CD4-positive, alpha-beta T cell treated with Interleukin-10 for 1 hour (primary cell): ENCODE measurements around the gene NDST1.
"Not testable (repeated sequence)": the region's sequence is repeated elsewhere in the genome, so short reads cannot be mapped to it uniquely, and the experiment has no call there.

Experiments
- DNase-seq: peaks from one replicate; pipeline ENCODE4 v3.0.0-alpha.2; 2020

NDST1 gene

DNA sequence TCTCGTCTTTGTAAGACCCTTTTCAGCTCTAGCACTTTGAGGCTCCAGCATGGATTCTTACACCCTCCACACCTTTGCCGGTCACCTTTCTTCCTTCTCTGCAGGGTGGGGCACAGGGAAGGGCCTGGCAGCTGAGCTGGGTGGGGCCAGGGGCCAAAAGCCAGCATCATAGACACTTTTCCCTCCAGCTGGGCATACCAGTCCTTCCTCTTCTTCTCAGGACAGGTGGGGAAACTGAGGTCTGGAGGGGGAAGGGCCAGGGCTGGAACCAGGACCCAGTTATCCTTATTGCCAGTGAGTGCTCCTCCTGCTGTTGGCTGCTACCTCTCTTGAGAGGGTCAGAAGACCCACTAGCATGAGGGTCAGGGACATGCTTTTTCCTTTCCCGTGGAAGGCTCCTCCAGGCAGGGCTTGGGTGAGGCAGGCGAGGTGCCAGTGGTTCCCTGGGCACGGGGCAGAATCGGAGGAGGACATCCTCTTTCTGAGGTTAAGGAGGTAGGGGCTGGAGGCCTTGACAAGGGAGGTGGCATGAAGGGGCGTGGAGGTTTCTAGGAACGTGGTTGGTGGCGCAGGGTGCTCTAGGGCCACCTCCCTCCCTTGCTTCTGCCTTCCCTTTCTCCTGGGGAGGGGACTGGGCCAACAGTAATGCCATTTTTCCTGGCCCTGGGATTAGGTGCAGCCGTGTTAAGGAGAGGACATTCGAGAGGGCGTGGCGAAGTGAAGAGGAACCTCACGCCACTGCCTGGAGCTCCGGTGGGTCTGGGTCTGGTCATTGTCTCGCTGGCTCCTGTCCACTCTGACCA lies at the start of gene NDST1:
NDST1 (plus strand) TSS at position 658 of the 803 bp plus-strand sequence. CDS start 13,124 bp downstream, outside the sequence.
- no peak for DNase-seq

DNA sequence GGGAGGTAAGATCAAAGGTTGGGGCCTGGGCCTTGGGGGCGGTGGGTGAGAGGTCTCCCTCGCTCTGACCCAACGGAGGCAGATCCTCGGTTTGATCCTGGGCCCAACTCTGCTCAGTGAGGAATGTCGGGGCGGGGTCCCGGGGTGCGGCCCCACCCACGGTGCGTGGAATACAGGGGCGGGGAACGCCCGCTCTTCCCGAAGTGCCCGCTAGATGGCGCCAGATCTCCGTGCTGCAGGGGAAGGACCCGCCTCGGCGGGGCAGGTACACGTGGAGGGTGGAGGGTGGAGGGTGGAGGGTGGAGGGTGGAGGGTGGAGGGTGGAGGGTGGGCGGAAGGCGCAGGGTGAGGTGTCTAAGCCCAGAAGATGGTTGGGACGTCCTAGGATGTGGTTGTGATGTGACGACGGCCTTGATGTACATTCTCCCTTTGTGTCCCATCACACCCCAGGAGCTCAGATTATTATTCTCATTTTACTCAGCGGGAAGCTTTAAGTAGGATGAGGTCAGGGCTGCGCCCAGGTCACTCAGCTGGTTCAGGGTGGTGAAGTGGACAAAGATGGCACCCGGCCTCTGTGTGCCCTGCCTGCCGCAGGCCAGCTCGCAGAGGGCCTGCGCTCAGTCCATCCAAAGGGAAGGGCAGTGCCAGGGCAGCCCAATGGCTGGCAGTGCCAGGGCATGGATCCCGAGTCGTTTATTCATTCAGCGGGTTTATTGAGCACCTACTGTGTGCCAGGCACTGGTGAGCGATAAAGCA lies 49.0 kb upstream of the NDST1 start:
- DNase-seq: peak; percentile 87

DNA sequence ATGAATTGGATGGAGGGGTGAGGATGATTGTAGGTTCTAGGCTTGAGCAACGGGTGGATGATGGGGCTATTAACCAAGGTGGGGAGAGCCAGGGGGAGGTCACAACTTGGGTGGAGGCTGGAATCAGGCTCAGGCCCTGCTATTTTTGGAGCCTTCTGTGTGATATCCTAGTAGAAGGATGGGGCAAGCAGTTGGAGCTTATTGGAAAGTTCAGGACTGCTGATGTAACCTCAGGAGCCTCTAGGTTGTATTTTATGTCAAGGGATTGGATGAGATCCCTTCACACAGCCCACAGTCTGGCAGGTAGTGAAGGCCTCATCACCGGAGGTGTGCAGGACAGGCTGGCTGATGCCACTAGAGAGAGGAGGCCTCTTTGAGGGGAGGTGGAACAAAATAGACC lies 47.1 kb upstream of the NDST1 start:
- DNase-seq: no peak

DNA sequence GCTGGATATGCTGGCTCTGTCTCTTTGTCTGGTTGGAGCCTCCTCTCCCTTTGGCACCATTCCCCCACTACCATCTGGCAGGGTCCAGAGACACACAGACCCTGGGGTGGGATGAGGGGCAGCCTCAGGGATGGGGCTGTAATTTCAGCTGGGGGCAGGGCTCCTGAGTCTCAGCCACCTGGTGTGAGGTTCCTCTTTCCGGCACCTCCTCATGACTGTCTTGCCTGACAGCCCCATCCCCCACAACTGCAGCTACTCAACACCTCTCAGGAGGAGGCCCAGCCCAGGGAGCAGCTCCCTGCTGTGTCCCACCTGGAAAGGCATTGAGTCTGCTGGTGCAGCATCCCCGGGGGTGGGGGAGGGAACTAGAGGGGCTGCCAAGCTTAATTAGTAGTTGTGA lies 46.7 kb upstream of the NDST1 start:
- DNase-seq: no peak

DNA sequence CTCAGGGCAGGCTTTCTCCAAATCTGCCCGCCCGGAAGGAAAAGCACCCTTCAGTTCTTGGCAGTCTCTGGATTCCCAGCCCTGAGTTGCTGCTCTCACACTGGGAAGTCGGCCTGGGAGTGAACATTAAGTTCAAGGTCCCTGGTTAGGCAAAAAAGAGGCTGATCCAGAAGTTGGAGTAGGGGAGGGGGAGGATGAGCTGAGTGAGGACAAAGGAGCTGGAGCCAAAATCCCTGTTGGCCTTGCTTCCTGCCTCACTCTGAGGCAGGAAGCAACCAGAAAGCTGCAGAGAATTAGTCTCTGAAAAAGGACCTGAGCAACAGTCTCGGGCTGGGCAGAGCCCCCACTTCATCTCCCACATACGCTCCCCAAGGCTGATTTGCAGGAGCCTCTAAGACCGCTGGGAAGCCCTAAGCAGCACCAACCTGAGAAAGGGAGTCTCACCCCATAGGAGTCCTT lies 43.3 kb upstream of the NDST1 start:
- no peak for DNase-seq

DNA sequence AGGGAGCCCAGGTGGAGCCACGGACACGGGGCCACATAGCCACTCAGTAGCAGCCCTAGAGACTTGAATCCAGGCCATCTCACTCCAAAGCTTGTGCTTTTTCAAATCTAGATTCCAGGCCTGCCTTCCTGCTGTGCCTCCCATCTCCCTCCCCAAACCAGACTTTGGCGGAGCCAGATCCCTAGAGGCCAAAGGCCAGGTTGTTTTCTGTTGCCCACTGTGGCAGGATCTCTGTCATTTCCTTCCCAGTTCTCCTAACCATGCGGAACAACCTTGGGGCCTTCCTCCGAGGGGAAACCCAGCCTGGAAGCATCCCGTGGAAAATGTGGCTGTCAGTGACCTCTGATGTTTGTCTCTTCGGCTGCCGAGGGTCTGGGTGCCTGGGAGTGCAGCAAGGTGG lies 42.0 kb upstream of the NDST1 start:
- DNase-seq: no peak

DNA sequence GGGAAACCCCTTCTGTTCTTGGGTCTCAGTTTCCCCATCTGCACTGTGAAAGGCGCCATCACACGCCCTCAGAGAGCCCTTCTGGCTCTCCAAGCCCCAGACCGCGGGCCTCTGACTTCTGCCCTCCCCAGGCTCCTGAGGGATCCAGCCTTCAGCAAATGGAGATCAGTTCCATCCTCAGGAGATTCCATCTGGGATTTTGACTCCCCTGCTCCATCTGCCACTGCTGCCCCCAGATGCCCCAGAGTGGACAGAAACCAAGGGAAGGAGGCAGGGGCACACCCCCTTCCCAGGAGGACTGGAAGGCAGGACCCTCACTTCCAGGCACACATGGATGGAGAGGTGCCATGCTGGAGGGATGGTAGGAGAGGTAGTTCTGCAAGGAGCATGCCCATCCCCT lies 39.7 kb upstream of the NDST1 start:
- DNase-seq: no peak

DNA sequence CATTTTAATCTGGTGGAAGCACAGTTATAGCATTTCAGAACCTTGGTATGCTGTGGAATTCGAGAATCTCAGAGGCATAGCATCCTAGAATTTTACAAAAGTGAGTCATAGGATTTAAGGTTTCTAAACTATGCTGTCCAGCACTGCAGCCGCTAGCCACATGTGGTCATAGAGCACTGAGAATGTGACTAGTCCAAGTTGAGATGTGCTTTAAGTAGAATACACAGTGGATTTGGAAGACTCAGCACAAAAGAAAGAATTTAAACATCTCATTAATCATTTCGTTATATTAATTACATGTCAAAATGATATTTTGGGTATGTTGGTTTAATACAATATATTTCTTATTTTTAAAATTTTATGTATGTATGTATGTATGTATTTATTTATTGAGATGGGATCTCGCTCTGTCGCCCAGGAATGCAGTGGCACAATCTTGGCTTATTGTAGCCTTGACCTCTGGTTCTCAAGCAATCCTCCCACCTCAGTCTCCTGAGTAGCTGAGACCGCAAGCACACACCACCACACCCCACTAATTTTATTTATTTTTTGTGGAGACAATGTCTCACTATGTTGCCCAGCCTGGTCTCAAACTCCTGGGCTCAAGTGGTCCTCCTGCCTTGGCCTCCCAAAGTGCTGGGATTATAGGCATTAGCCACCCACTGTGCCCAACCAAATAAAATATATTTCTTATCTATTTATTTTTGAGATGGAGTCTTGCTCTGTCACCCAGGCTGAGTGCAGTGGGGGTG lies 38.0 kb upstream of the NDST1 start:
- no peak for DNase-seq

DNA sequence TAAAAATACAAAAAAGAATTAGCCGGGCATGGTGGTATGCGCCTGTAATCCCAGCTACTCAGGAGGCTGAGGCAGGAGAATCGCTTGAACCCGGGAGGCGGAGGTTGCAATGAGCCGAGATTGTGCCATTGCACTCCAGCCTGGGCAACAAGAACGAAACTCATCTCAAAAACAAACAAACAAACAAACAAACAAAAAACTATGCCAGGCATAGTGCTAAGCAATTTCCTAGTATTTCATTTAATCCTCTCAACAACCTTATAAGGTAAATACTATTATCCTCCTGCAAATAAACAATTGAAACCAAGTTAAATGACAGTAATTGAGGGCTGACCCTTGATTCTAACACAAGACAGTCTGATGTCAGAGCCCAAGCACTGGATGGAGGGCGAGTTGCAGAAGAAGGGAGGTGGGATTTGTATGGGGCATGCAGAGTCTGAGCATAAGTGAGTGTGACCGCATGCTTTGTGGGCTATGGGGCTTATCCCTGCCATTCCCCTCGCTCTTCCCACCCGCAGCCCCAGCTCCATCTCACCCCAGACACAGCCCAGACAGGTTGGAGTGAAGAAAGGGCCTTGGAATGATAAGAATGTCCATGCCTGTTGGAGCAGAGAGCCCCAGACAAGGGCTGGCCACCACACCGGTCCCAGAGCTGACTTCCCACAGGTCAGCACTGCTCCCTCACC lies 34.1 kb upstream of the NDST1 start:
- DNase-seq: no peak

DNA sequence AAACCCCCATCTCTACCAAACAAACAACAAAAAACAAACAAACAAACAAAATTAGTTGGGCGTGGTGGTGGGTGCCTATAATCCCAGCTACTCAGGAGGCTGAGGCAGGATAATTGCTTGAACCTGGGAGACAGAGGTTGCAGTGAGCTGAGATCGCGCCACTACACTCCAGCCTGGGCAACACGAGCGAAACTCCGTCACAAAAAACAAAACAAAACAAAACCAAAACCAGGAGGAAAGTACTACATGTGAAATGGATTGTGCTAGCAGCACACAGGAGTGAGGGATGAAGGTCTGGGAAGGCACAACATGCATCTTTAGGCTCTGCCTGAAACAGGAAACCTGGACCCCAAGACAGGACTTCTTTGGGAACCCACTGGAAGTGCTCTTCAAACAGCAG lies 31.4 kb upstream of the NDST1 start:
- not testable (repeated sequence) for DNase-seq

DNA sequence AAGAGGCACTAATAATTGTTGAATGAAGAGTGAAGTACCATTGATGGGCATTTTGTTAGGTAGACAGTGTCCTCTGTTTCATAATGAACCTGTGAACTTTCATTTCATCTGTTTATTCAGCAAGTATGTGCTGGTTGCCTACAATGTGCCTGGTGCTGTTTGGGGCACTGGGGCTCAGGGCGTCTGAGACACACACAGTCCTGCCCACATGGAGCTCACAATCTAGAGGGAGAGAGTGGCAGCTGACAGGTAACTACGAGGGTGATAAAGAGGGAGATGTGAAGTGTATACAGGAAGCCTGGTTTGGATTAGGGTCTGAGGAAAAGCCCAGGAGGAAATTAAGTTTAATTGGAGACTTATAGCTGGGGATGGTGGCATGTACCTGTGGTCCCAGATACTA lies 28.5 kb upstream of the NDST1 start:
- DNase-seq: no peak

DNA sequence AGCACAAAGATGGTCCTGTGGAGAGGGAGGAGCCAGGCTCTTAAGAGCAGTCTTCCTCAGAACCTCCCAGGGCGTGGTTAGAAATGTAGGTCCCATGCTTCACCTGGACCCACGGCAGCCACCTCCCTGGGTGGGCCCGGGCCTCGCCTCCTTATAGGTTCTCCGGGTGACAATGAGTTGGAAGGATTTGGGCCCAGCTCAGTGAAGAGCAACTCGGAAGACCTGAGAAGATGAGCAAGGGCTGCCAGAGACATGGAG lies 26.3 kb upstream of the NDST1 start:
- no peak for DNase-seq

DNA sequence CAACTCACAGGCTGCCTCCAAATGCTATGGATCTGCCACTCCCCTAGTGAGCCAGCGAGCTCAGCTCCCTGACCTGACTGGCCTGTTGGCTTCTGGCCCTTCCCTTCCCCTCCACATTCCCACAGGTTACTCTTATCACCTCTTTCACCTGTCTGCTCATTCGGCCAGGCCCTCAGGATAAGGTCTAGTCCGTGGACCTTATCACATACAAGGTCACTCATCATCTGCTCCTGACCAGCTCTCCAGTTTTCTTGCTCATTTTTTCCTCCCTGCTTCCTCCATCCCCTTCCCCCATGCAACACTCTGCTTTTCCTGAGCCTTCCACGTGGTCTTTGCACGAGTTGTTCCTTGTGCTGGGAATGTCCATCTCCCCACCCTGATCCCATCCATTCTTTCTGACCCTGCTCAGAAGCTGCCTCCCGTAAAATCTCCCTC lies 25.9 kb upstream of the NDST1 start:
- no peak for DNase-seq

DNA sequence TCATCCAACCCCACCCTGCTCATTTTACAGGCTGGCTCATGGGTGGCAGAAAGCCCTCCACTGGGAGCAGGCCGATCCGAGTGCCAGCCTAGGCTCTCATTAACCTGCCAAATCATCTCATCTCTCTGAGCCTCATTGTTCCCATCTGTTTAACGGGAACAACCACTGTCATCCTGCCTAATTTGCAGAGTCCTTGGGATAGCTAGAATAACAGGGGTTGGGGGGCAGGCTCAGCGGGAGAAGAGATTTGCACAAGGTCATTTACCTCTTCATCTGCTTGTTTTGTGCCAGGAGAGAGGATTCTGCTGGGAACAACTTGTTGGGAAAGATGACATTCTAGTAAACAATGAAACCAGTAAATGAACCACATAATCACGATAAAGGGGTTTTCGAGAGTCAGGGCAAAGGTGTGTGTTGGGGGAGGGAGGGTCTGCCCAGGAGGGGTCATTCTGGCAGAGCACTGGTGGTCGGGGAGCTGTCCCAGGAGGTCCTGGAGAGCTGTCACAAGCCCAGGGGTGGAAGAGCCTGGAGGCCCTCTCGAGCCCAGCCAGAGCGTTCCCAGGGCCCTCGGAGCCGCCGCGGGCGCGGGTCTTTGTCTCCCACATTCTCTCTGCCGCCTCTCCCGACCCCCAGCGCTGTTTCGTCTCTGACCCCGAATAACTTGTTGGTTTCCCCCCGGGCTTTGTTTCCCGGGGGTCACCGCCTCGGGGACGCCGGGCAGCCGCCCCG lies 22.8 kb upstream of the NDST1 start:
- no peak for DNase-seq

DNA sequence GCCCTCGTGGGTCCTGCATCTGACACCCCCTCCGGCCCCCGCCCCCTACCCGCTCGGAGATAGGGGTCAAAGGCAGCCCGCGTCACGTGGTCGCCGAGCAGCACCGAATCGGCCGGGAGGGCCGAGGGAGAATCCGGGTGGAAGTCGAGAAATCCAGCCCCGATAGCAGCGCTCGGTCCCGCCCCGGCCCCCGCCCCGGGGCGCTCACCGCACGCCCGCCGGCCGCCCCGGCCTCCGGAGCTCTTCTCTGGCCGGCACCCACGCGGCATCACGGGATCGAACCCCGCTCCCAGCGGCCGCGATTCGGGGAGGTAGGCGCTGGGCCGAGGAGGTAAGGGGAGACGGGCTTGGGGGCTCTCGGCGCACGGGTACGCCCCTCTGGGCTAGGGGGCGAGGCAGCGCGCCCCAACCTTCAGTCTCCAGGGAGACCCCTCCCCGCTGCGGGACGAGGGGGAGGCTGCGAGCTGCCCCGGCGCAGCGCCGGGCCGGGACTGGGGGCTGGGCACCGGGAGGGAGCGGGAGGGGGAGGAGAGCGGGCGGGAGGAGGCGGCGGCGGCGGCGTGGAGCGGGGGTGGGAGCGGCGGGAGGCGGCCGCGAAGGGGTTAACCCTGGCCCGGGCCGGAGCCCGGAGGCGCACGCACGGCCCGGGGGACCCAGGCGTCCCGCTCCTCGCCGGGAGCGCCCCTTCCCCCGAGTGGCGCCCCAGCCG lies 22.1 kb upstream of the NDST1 start:
- DNase-seq: no peak

DNA sequence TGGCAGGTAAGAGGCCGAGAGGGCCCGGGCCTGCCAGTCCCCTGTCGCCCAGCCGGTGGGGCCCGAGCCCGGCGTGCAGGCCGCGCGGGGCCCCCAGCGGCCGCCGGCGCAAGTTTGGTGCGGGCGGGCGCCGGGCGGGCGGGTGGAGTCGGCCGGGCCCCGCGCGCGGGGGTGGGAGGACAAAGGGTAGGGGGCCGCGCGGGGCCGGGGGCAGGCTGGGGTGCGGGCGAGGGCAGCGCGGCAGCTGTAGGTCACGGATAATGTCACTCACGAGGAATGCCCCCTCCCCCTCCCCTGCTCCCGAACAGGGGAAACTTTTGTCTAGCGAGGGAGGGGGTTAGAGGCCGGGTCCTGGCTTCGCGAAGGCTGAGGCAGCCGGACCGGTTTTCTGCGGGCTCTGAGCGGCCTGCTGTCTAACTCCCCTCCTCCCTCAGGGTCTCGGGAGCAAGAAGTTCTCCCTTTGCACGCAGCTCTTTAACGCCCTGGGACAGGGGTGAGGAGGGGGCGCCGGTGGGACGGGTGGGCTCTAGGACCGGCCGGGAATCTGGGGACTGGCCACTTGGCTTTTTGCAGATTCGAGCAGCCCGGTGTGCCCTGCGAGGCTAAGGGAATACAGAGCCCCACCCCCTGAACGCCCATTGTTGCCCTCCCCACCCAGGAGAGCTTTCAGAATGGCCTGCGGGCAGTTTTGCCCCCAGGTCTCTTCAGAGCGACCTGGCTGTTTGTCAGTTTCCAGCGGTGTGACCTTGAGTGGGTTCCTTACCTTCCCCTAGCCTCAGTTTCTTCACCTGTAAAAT lies 21.3 kb upstream of the NDST1 start:
- DNase-seq: peak; percentile 43

DNA sequence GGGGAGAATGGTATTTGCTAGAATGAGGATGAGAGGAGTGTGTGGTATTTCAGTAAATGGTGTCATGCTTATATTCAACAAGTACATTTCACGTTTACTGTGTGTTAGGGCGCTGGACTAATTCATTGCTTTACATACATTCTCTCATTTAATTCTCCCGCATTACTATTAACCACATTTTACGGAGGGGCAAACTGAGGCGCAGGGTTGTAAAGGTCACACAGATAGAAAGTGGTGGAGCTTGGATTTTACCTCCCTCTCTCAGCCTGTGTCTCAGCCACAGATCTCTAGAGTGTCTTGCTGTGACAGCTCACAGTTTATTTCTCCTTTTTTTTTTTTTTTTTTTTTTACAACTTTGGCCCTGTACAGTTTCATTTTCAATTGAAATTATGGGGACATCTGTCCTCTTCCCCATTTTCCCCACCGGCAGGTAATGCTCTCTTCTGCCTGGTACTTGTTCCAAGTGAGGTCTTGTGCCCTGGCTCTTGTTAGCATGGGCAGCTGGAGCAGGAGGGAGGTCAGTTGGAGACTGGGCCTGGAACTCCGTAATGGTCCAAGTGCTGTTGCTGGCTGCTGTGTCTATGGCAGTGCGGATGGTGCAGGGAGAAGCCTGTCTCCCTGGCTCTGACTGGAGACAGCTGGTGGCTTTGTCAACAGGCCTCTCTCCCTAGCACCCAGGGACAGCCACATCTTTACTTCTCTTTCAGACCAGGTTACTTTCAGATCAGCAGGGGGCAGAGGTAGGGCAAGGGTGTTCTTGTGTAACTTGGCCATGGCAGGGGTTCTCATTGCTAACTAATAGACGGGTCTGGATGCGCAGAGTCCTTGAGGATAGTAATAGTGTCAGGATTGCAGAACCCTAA lies 20.5 kb upstream of the NDST1 start:
- no peak for DNase-seq

DNA sequence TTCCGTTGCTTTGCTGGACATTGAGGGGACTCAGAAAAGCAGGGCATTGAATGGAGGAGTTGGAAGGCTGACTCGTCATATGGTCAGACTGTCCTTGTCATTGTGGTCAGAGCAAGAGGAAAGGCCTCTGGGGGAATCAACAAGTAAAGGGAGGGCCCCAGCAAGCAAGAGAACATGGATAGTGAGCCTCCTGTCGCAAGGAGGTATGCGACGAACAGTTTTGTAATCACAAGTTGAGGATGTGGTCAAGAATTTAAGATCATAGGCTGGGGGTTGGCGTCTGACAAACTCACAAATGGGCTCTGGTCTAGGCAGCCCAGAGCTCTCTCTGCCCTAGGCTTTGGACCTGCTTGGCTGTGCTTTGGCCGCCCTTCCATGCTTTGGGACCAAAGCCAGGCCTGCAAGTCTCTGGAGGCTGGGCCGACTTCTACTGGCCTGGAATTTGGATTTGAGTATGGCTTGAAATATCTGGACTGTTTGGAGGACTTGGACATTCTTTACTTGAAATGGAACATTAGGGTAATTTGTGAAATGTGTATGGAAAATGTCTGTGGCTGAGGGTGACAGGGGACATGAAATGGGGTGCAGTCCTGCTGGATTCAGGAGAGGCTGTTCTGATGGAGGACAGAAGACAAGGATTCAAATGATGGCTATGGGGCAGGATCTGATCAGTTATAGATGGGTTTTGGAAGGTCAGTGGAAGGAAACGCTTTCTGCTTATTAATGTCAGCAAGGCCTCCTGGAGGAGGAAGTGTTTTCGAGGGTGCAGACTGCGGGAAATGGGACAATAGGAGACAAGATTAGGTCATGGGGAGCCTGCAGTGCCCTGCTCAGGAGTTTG lies 19.2 kb upstream of the NDST1 start:
- no peak for DNase-seq
